ENCODE measurements around the gene PUM2. TPM values are rescaled to one million over a fixed set of nuclear protein-coding genes. Genes with fewer than 3 reads are reported as not detected.
A peak's percentile ranks its signal among the peaks of the same experiment; 100 is the strongest.

PUM2 gene
- total RNA-seq, 1 experiment from 2014 or later = 112 TPM

GRCh38 chr2:20212459-20212870 lies 138.2 kb downstream of the PUM2 start:
- POLR2A ChIA-PET (ENCODE audit: low non-redundant PET) = no interaction called here
- CTCF ChIA-PET = no interaction called here
- no peaks in the 10 kb centered on the region for H3K36me3 ChIP-seq (ENCODE audit: insufficient read depth, low read length, poor library complexity, severe bottlenecking)
- BruUV-seq (replicated peaks) = no TSS peak
- intact Hi-C loops (cut with micrococcal nuclease; ENCODE audit: unreplicated experiment) = no loop called here
- no peak overlapping the region for H3K4me3 ChIP-seq (ENCODE audit: low read depth, low read length, poor library complexity, severe bottlenecking)
- no peak for TF ChIP-seq EZH2 (IDR thresholded peaks at IDR 0.05; ENCODE audit: borderline replicate concordance, low read depth, low read length, poor library complexity, severe bottlenecking)
- TF ChIP-seq CTCF (conservative IDR thresholded peaks at IDR 0.05; ENCODE audit: low read depth, low read length) = no peak
- H3K9me3 ChIP-seq (ENCODE audit: low read depth, low read length, poor library complexity, severe bottlenecking) = no peaks in the 10 kb centered on the region
- H3K4me1 ChIP-seq (ENCODE audit: insufficient read depth, low read length, poor library complexity, severe bottlenecking) = peaks cover 22% of the 10 kb centered on the region
- no peaks in the 10 kb centered on the region for H3K27me3 ChIP-seq (replicated peaks; ENCODE audit: insufficient read depth, low read depth, low read length, poor library complexity)
- peak overlapping the region; percentile 57 for H3K27ac ChIP-seq (ENCODE audit: low read depth, low read length, poor library complexity, severe bottlenecking)
- peak; percentile 63 for DNase-seq (ENCODE audit: low spot score)

- POLR2A ChIA-PET (ENCODE audit: low non-redundant PET) = no interaction called here
- no peaks in the 10 kb centered on the region for H3K36me3 ChIP-seq (ENCODE audit: insufficient read depth, low read length, poor library complexity, severe bottlenecking)
- intact Hi-C loops (cut with micrococcal nuclease; ENCODE audit: unreplicated experiment) = no loop called here
- no peaks in the 10 kb centered on the region for H3K9me3 ChIP-seq (ENCODE audit: low read depth, low read length, poor library complexity, severe bottlenecking)
- H3K4me1 ChIP-seq (ENCODE audit: insufficient read depth, low read length, poor library complexity, severe bottlenecking) = peaks cover 22% of the 10 kb centered on the region
- no peak overlapping the region for H3K4me3 ChIP-seq (ENCODE audit: low read depth, low read length, poor library complexity, severe bottlenecking)
- CTCF ChIA-PET = no interaction called here
- no TSS peak for BruUV-seq (replicated peaks)
- H3K27ac ChIP-seq (ENCODE audit: low read depth, low read length, poor library complexity, severe bottlenecking) = peak overlapping the region; percentile 57
- DNase-seq (ENCODE audit: low spot score) = no peak
- H3K27me3 ChIP-seq (replicated peaks; ENCODE audit: insufficient read depth, low read depth, low read length, poor library complexity) = no peaks in the 10 kb centered on the region
- TF ChIP-seq EZH2 (IDR thresholded peaks at IDR 0.05; ENCODE audit: borderline replicate concordance, low read depth, low read length, poor library complexity, severe bottlenecking) = no peak
- TF ChIP-seq CTCF (conservative IDR thresholded peaks at IDR 0.05; ENCODE audit: low read depth, low read length) = no peak
These were observed 138.7 kb downstream of the PUM2 start for GRCh38 chr2:20211860-20212458.

- peaks cover 22% of the 10 kb centered on the region for H3K4me1 ChIP-seq (ENCODE audit: insufficient read depth, low read length, poor library complexity, severe bottlenecking)
- intact Hi-C loops (cut with micrococcal nuclease; ENCODE audit: unreplicated experiment) = no loop called here
- no peak overlapping the region for H3K4me3 ChIP-seq (ENCODE audit: low read depth, low read length, poor library complexity, severe bottlenecking)
- no peaks in the 10 kb centered on the region for H3K36me3 ChIP-seq (ENCODE audit: insufficient read depth, low read length, poor library complexity, severe bottlenecking)
- no peak for TF ChIP-seq CTCF (conservative IDR thresholded peaks at IDR 0.05; ENCODE audit: low read depth, low read length)
- TF ChIP-seq EZH2 (IDR thresholded peaks at IDR 0.05; ENCODE audit: borderline replicate concordance, low read depth, low read length, poor library complexity, severe bottlenecking) = no peak
- no peaks in the 10 kb centered on the region for H3K27me3 ChIP-seq (replicated peaks; ENCODE audit: insufficient read depth, low read depth, low read length, poor library complexity)
- ChIA-PET CTCF (no interaction called here), POLR2A (ENCODE audit: low non-redundant PET) (no interaction called here)
- no peak for DNase-seq (ENCODE audit: low spot score)
- peak overlapping the region; percentile 57 for H3K27ac ChIP-seq (ENCODE audit: low read depth, low read length, poor library complexity, severe bottlenecking)
- no peaks in the 10 kb centered on the region for H3K9me3 ChIP-seq (ENCODE audit: low read depth, low read length, poor library complexity, severe bottlenecking)
- no TSS peak for BruUV-seq (replicated peaks)
These were observed 139.2 kb downstream of the PUM2 start for GRCh38 chr2:20211420-20211819.

Data from A673 (cell line).